BJ (cell line): ENCODE data around the gene RTBDN. TPM values are rescaled to one million over a fixed set of nuclear protein-coding genes. Genes with fewer than 3 reads are reported as not detected.
A peak's percentile ranks its signal among the peaks of the same experiment; 100 is the strongest.
"Not testable (repeated sequence)": the region's sequence is repeated elsewhere in the genome, so short reads cannot be mapped to it uniquely, and the experiment has no call there.

Experiments
- CTCF ChIA-PET: fragments of 350-600 bp; formaldehyde crosslinking; extraction: SDS; loops from one replicate; lab custom pipeline; 2021; ENCODE audit warnings: antibody characterized with exemption, inconsistent platforms; lab: Yijun Ruan, JAX
- POLR2A ChIA-PET: fragments of 300-600 bp; sonication (Branson Sonifier 250); formaldehyde crosslinking; extraction: SDS; loops from one replicate; lab custom pipeline; 2021; ENCODE audit warnings: antibody characterized with exemption; lab: Charles Lee
- DNase-seq: peaks from one replicate; pipeline ENCODE4 v3.0.0-alpha.2; 2011; ENCODE audit warnings: low read depth
- H3K27me3 ChIP-seq: 2 replicates; pipeline ENCODE4 v1.6.0; 2011; ENCODE audit warnings: low read length; ENCODE audit not compliant: control insufficient read depth, insufficient read depth
- H3K36me3 ChIP-seq: 2 replicates; pipeline ENCODE4 v1.5.1; 2011; ENCODE audit warnings: low read length; ENCODE audit not compliant: control insufficient read depth, insufficient read depth
- H3K4me3 ChIP-seq: 2 replicates; pipeline ENCODE4 v1.5.1; 2011; ENCODE audit warnings: low read depth, mild to moderate bottlenecking, control low read depth, low read length
- CTCF ChIP-seq: IDR thresholded peaks from 2 replicates; pipeline ENCODE4 v1.5.1; 2011; ENCODE audit warnings: low read depth, mild to moderate bottlenecking, control low read depth, inconsistent platforms, low read length, moderate library complexity; ENCODE audit not compliant: insufficient read depth
- polyA plus RNA-seq: library from polyadenylated mRNA; depleted of rRNA; stranded (reverse); fragments of >200 nt; gene quantifications from 2 replicates; pipeline ENCODE4 v1.2.3, GENCODE V29; 2011

The RTBDN gene
- polyA plus RNA-seq, 1 experiment, result 0.31 TPM

- TF ChIP-seq CTCF, result peak; percentile 47
- no peaks in the 10 kb centered on the region for H3K36me3 ChIP-seq
- no peaks in the 10 kb centered on the region for H3K27me3 ChIP-seq
- DNase-seq, result no peak
- CTCF ChIA-PET, result interaction anchor here (0.7 to 6.0 kb wide), 7 partner anchors 19 to 65 kb away, joined by 3 to 28 read pairs (median 4); partner anchors contain the start of genes RNASEH2A and THSD8
- H3K4me3 ChIP-seq, result no peak overlapping the region
- POLR2A ChIA-PET, result interaction anchor here (0.6 kb wide), 1 partner anchor 10 kb away, joined by 5 read pairs; no protein-coding TSS in a partner anchor
These were observed 8.9 kb downstream of the RTBDN start for GRCh38 chr19:12825254-12826131.

GRCh38 chr19:12821761-12822160, 12.6 kb downstream of the RTBDN start:
- CTCF ChIA-PET, result interaction anchor here (1.2 to 1.9 kb wide), 2 partner anchors 56 to 62 kb away, joined by 3 to 9 read pairs; no protein-coding TSS in a partner anchor
- Histone ChIP-seq H3K36me3 (no peaks in the 10 kb centered on the region), H3K27me3 (no peaks in the 10 kb centered on the region), H3K4me3 (no peak overlapping the region)
- TF ChIP-seq CTCF, result no peak
- POLR2A ChIA-PET, result no interaction called here
- DNase-seq, result no peak

GRCh38 chr19:12817810-12818209, 16.6 kb downstream of the RTBDN start:
- DNase-seq, H3K27me3 ChIP-seq, H3K36me3 ChIP-seq, H3K4me3 ChIP-seq, POLR2A ChIA-PET: not testable (repeated sequence)
- CTCF ChIA-PET, result interaction anchor here (0.9 to 3.1 kb wide), 2 partner anchors 22 to 30 kb away, joined by 3 to 8 read pairs; no protein-coding TSS in a partner anchor

- H3K36me3 ChIP-seq, H3K27me3 ChIP-seq, H3K4me3 ChIP-seq, DNase-seq, POLR2A ChIA-PET: not testable (repeated sequence)
- CTCF ChIA-PET, result interaction anchor here (0.5 to 3.1 kb wide), 6 partner anchors 21 to 253 kb away, joined by 3 to 8 read pairs (median 3); no protein-coding TSS in a partner anchor
These were observed 17.2 kb downstream of the RTBDN start for GRCh38 chr19:12817188-12817587.

GRCh38 chr19:12815088-12815487, 19.3 kb downstream of the RTBDN start:
- Histone ChIP-seq H3K36me3 (peaks cover under 1% of the 10 kb centered on the region), H3K27me3 (no peaks in the 10 kb centered on the region), H3K4me3 (no peak overlapping the region)
- DNase-seq, result no peak
- POLR2A ChIA-PET, result interaction anchor here (0.7 kb wide), 1 partner anchor 11 kb away, joined by 5 read pairs; no protein-coding TSS in a partner anchor
- CTCF ChIA-PET, result interaction anchor here (0.6 to 1.7 kb wide), 6 partner anchors 9 to 1172 kb away, joined by 3 to 7 read pairs (median 4); partner anchors contain the start of genes PRDX2, RNASEH2A and THSD8
- TF ChIP-seq CTCF, result no peak
